HFFc6 (cell line): Measurements from ENCODE around the gene HECW1. TPM values are rescaled to one million over a fixed set of nuclear protein-coding genes. Genes with fewer than 3 reads are reported as not detected.
A peak's percentile ranks its signal among the peaks of the same experiment; 100 is the strongest.

Source experiments
- DNase-seq: peaks from one replicate; pipeline ENCODE4 v3.0.0-alpha.2; 2018
- H3K27ac Mint-ChIP-seq: 2 replicates; pipeline ENCODE4 v1.8.0; 2020; ENCODE audit warnings: mild to moderate bottlenecking, mixed read lengths
- H3K27me3 Mint-ChIP-seq: 2 replicates; pipeline ENCODE4 v1.8.0; 2021; ENCODE audit warnings: mild to moderate bottlenecking, moderate library complexity, mixed read lengths; ENCODE audit not compliant: insufficient read depth
- H3K36me3 Mint-ChIP-seq: 2 replicates; pipeline ENCODE4 v1.8.0; 2021; ENCODE audit warnings: low read depth, mixed read lengths
- H3K4me1 Mint-ChIP-seq: 2 replicates; pipeline ENCODE4 v1.8.0; 2020; ENCODE audit warnings: low read depth, mixed read lengths
- H3K4me3 Mint-ChIP-seq: 2 replicates; pipeline ENCODE4 v1.8.0; 2020; ENCODE audit warnings: mild to moderate bottlenecking, moderate library complexity, mixed read lengths
- H3K9me3 Mint-ChIP-seq: 2 replicates; pipeline ENCODE4 v1.8.0; 2020; ENCODE audit warnings: mild to moderate bottlenecking, mixed read lengths
- total RNA-seq, 6 experiments: library from RNA; stranded (reverse); fragmentation: NEBNext Ultra II Directional; extraction: Animal tissue kit (Norgen Biotek cat#: 25700); gene quantifications; 2 replicates in 1 of 6; 3 replicates in 5 of 6; pipeline ENCODE4 v1.2.3, GENCODE V29; 2021
- TF ChIP-seq, protein P1 (sequence below): fragments of 200-600 bp; sonication (generic); IDR thresholded peaks from 2 replicates; pipeline ENCODE4 v1.5.0; 2021; ENCODE audit warnings: antibody characterized with exemption, mild to moderate bottlenecking

The HECW1 gene
- total RNA-seq, 6 experiments from 2014 or later, result 3.4 to 6.5 (median 5.3) TPM

DNA sequence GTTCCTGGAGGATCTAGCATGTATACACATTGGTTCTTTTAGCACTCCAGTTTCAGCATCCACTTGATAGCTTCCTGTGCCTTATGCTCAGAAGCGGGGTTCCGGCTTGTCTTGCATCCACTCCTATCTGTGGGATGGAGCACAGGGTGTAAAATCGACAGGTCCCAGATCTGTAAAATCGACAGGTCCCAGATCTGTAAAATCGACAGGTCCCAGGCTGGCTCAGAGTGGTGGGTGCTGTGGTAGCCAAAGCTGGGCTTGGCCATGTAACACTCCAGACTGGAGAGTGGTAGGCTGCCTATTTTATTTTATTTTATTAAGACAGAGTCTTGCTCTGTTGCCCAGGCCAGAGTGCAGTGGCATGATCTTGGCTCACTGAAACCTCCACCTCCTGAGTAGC is 30.3 kb downstream of the HECW1 start:
- DNase-seq, result no peak
- TF ChIP-seq, protein P1, sequence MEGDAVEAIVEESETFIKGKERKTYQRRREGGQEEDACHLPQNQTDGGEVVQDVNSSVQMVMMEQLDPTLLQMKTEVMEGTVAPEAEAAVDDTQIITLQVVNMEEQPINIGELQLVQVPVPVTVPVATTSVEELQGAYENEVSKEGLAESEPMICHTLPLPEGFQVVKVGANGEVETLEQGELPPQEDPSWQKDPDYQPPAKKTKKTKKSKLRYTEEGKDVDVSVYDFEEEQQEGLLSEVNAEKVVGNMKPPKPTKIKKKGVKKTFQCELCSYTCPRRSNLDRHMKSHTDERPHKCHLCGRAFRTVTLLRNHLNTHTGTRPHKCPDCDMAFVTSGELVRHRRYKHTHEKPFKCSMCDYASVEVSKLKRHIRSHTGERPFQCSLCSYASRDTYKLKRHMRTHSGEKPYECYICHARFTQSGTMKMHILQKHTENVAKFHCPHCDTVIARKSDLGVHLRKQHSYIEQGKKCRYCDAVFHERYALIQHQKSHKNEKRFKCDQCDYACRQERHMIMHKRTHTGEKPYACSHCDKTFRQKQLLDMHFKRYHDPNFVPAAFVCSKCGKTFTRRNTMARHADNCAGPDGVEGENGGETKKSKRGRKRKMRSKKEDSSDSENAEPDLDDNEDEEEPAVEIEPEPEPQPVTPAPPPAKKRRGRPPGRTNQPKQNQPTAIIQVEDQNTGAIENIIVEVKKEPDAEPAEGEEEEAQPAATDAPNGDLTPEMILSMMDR, result no peak
- Mint-ChIP-seq H3K9me3 (no peaks in the 10 kb centered on the region), H3K4me1 (peaks cover 27% of the 10 kb centered on the region), H3K36me3 (no peaks in the 10 kb centered on the region), H3K4me3 (no peak overlapping the region), H3K27ac (no peak overlapping the region), H3K27me3 (peaks cover 3% of the 10 kb centered on the region; the same call in 1 of the 2 replicates)

DNA sequence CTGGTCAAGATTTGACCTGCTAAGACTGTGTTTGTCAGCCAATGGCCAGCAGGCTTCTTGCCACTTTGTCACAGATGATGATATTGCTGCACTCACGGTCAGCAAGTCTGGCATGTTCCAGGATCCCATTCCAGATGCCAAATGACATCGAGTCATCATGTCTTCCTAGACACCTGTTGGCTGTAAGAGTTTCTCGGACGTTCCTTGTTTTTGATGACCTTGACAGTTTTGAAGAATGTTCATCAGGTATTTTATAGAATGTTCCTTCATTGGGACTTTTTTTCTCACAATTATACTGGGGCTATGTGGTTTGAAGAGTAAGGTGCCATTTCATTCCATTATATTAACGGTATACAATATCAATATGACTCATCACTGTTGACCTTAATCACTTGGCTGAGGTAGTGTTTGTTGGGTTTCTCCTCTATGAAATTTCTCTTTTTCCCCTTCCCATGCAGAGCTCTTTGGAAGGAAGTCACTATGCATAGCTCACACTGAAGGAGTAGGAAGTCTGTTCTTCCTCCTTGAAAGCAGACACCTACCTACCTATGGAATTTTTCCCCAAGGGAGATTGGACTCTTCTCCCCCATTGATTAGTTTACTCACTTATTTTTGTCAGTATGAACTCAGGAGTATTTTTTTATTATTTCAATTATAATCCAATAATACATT is 31.6 kb downstream of the HECW1 start:
- DNase-seq, result no peak
- TF ChIP-seq, protein P1, result no peak
- H3K27me3 Mint-ChIP-seq, result peaks cover 3% of the 10 kb centered on the region; the same call in 1 of the 2 replicates
- H3K27ac Mint-ChIP-seq, result no peak overlapping the region
- no peak overlapping the region for H3K4me3 Mint-ChIP-seq
- no peaks in the 10 kb centered on the region for H3K36me3 Mint-ChIP-seq
- H3K9me3 Mint-ChIP-seq, result no peaks in the 10 kb centered on the region
- peaks cover 23% of the 10 kb centered on the region for H3K4me1 Mint-ChIP-seq

DNA sequence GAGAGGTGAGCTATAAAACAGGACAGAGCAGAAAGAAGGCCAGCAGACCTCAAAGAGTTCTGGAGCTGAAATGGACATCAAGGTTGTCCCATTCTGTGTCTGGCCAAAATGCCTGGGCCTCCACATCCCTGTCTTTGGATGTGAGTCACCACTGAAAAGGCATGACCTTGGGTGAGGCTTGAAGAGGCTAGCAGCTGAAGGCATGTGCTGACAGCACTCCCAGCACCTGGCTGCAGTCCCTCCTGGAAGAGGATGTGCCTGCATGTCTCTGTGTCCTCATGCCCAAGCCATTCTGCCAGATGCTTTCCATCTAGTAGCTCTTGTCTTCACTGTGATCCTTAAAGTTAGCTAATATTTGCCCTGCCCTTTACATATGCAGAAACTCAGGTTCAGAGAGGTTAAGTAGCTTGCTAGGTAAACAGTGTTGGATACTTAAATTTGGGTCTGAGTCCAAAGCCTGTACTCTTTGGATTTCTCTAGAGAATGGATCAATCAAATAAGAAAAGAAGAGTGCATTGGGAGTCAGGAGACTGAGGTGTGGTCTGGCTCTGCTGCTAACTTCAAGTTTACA is 35.8 kb downstream of the HECW1 start:
- Mint-ChIP-seq H3K4me3 (no peak overlapping the region), H3K4me1 (peaks cover 21% of the 10 kb centered on the region), H3K27ac (no peak overlapping the region), H3K9me3 (no peaks in the 10 kb centered on the region), H3K36me3 (no peaks in the 10 kb centered on the region), H3K27me3 (peaks cover 3% of the 10 kb centered on the region; the same call in 1 of the 2 replicates)
- TF ChIP-seq, protein P1, result no peak
- peak; percentile 16 for DNase-seq

DNA sequence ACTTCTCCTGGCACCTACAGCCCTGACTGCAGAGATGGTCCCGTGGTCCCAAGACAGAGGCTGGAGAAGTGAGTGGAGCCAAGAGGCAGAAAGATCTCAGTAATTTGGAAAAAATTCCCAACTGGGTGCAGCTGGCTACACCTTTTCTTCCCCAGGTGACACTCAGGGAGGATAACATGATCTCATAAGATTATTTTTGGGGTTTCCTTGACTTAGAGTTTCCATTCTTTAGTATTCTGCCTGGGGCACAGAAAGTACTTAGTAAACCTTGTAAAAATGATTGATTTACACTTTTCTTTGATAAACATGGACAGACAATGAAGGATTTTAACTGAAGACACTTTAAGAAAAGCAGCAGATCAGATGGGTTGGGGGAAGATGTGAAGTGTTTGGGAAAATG is 38.6 kb downstream of the HECW1 start:
- Mint-ChIP-seq H3K27ac (no peak overlapping the region), H3K4me3 (no peak overlapping the region), H3K4me1 (peaks cover 15% of the 10 kb centered on the region), H3K27me3 (peaks cover 3% of the 10 kb centered on the region; the same call in 1 of the 2 replicates), H3K9me3 (no peaks in the 10 kb centered on the region), H3K36me3 (no peaks in the 10 kb centered on the region)
- no peak for DNase-seq
- TF ChIP-seq, protein P1, result no peak

DNA sequence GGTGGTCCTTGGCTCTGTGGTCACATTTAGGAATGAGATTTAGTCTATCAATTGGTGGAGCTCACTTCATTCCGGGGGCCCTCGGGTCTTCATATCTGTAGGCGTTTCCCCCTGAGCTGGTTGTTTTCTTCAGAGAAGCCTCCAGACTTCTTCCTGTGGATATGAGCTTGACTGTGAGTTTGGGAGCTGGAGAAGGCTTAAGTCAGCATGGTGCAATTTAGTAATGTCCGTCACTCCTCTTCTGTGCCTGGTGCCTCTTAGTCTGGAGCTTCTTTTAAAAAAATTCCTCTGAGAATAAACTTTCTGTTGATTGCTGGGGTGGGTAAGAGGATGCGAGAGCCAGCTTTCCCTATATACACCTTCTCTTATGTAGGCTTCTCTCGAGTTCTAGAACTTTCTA is 40.2 kb downstream of the HECW1 start:
- Mint-ChIP-seq H3K4me1 (peaks cover 10% of the 10 kb centered on the region), H3K4me3 (no peak overlapping the region), H3K27me3 (peaks cover 2% of the 10 kb centered on the region; the same call in 1 of the 2 replicates), H3K9me3 (no peaks in the 10 kb centered on the region), H3K27ac (no peak overlapping the region), H3K36me3 (no peaks in the 10 kb centered on the region)
- no peak for DNase-seq
- TF ChIP-seq, protein P1, result no peak
